Hepatocyte (in vitro differentiated cells): Measurements from ENCODE around the gene RNF19B.

ENCODE experiments used
- EZH2 ChIP-seq: fragments of 200-600 bp; sonication (generic); IDR thresholded peaks from 2 replicates; pipeline ENCODE4 v1.6.1; 2016; ENCODE audit warnings: antibody characterized with exemption, mild to moderate bottlenecking, borderline replicate concordance
- EZH2phosphoT487 ChIP-seq: fragments of 200-600 bp; sonication (generic); IDR thresholded peaks from one replicate; pipeline ENCODE4 v1.6.1; 2018; ENCODE audit warnings: antibody characterized with exemption, mild to moderate bottlenecking, low read depth, moderate library complexity; ENCODE audit not compliant: unreplicated experiment, severe bottlenecking
- TF ChIP-seq, protein P1 (sequence below): fragments of 200-600 bp; sonication (generic); IDR thresholded peaks from 2 replicates; pipeline ENCODE4 v1.5.1; 2016; ENCODE audit warnings: antibody characterized with exemption, mild to moderate bottlenecking; ENCODE audit not compliant: poor library complexity

DNA sequence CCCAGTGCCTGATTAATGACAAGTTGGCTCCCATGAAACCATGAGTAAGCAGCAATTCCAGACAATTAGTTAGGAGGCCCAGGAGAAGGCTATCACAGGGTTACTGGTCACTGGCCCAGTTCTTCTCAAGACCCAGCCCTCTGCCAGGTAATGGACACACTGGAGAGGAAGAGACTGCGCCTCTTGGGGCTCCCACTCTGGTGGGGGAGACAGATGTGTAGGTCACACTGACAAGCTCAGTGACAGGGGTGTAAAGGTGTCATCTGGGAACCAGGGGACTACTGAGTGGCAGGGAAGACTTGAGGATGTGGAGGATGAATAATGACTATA lies 73.4 kb downstream of the RNF19B start:
- TF ChIP-seq, protein P1, sequence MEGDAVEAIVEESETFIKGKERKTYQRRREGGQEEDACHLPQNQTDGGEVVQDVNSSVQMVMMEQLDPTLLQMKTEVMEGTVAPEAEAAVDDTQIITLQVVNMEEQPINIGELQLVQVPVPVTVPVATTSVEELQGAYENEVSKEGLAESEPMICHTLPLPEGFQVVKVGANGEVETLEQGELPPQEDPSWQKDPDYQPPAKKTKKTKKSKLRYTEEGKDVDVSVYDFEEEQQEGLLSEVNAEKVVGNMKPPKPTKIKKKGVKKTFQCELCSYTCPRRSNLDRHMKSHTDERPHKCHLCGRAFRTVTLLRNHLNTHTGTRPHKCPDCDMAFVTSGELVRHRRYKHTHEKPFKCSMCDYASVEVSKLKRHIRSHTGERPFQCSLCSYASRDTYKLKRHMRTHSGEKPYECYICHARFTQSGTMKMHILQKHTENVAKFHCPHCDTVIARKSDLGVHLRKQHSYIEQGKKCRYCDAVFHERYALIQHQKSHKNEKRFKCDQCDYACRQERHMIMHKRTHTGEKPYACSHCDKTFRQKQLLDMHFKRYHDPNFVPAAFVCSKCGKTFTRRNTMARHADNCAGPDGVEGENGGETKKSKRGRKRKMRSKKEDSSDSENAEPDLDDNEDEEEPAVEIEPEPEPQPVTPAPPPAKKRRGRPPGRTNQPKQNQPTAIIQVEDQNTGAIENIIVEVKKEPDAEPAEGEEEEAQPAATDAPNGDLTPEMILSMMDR, result no peak
- no peak for TF ChIP-seq EZH2
- no peak for TF ChIP-seq EZH2phosphoT487
